Right lobe of liver (tissue), 4 donors: Measurements from ENCODE around the gene ISG15.

Source experiments
- CTCF ChIP-seq, 4 donors: fragments of 200-600 bp in 3 of 4; fragments of 450-650 bp in 1 of 4; IDR thresholded peaks; one replicate each; pipeline versions ENCODE4 v1.5.1 to v1.8.0; 2016 to 2022; ENCODE audit warnings: antibody characterized with exemption in 4 of 4, mild to moderate bottlenecking in 2 of 4
- POLR2A ChIP-seq: fragments of 450-650 bp; IDR thresholded peaks from one replicate; pipeline ENCODE4 v1.6.1; 2017; ENCODE audit warnings: antibody characterized with exemption, mild to moderate bottlenecking
- donor health status: DM: no; HTN: no; CAD: no.
- donor health status: DM: no; HTN: no; CAD: no.
- donor health status: DM: no; HTN: yes; CAD: no.

- TF ChIP-seq POLR2A (no peak), CTCF (IDR thresholded peaks at IDR 0.05) (no peak)
Measured at GRCh38 chr1:1021920-1022259, 8.6 kb downstream of the ISG15 start.
